ENCODE results near the gene HRH4. TPM values are rescaled to one million over a fixed set of nuclear protein-coding genes. Genes with fewer than 3 reads are reported as not detected.

HRH4 gene
- 0.17 TPM for polyA plus RNA-seq (ENCODE audit: insufficient read length)
- long read RNA-seq, donor 1, result 0 reads
- long read RNA-seq, donor 2, result 0 reads
- long read RNA-seq, donor 3, result 0 reads
- long read RNA-seq, donor 4, result 0 reads
- long read RNA-seq, donor 5, result 0 reads
- long read RNA-seq, donor 6, result 0 reads
- long read RNA-seq, donor 7, result 0 reads
- long read RNA-seq, donor 8, result 0 reads

- DNase-seq, result no peak
Observed at GRCh38 chr18:24460388-24460787, at the start of gene HRH4. Gene HRH4 (plus strand): TSS chr18:24460637. CDS start chr18:24460729, 92 bp downstream.

- no peak for DNase-seq
Observed at GRCh38 chr18:24413148-24413547, 47.3 kb upstream of the HRH4 start.

GRCh38 chr18:24414349-24415003 lies 46.0 kb upstream of the HRH4 start:
- no peak for DNase-seq

GRCh38 chr18:24417480-24417879 lies 43.0 kb upstream of the HRH4 start:
- DNase-seq, result no peak

GRCh38 chr18:24420551-24420950 lies 39.9 kb upstream of the HRH4 start:
- DNase-seq, result no peak

GRCh38 chr18:24421831-24422230 lies 38.6 kb upstream of the HRH4 start:
- no peak for DNase-seq

- DNase-seq, result no peak
Observed at GRCh38 chr18:24426073-24426397, 34.4 kb upstream of the HRH4 start.

- peak; percentile 82 for DNase-seq
Observed at GRCh38 chr18:24426398-24427294, 33.8 kb upstream of the HRH4 start, which contains the start of gene IMPACT. Gene IMPACT (plus strand): TSS chr18:24426670. CDS start chr18:24426757, 87 bp downstream.

GRCh38 chr18:24427484-24427883 lies 33.0 kb upstream of the HRH4 start:
- no peak for DNase-seq

- no peak for DNase-seq
Observed at GRCh38 chr18:24428709-24429108, 31.7 kb upstream of the HRH4 start.

GRCh38 chr18:24429188-24429587 lies 31.2 kb upstream of the HRH4 start:
- DNase-seq, result no peak

- DNase-seq, result no peak
Observed at GRCh38 chr18:24432618-24433017, 27.8 kb upstream of the HRH4 start.

GRCh38 chr18:24436939-24437338 lies 23.5 kb upstream of the HRH4 start:
- no peak for DNase-seq

GRCh38 chr18:24443870-24444269 lies 16.6 kb upstream of the HRH4 start:
- DNase-seq, result no peak

- no peak for DNase-seq
Observed at GRCh38 chr18:24446453-24446852, 14.0 kb upstream of the HRH4 start.

- no peak for DNase-seq
Observed at GRCh38 chr18:24446953-24447538, 13.4 kb upstream of the HRH4 start.

GRCh38 chr18:24447961-24448360 lies 12.5 kb upstream of the HRH4 start:
- DNase-seq, result no peak

GRCh38 chr18:24456549-24456948 lies 3.9 kb upstream of the HRH4 start:
- no peak for DNase-seq

- DNase-seq, result no peak
Observed at GRCh38 chr18:24459772-24460171, 665 bp upstream of the HRH4 start.

GRCh38 chr18:24461996-24462395 lies 1.6 kb downstream of the HRH4 start:
- DNase-seq, result no peak

GRCh38 chr18:24462838-24463775 lies 2.7 kb downstream of the HRH4 start:
- DNase-seq, result no peak

GRCh38 chr18:24465486-24465885 lies 5.0 kb downstream of the HRH4 start:
- no peak for DNase-seq
